ENCODE data around the gene SCD5.

DNA sequence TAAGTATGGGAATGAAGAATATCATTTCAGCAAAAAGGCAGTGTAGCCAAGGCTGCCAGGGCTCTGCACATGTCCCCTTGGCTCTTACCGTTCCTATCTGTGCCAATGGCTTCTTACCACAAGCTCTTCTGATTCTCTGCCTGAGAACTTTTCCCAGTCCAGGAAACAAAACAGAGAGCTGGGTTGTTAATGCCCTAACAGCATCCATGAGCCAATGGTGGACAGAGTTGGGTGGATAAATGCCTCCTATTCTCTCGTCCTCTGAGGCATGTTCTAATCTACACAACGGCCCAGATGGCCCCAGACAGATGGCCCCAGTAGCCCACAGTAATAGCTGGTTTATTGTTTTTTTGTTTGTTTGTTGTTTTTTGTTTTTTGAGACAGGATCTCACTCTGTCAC is 28.0 kb downstream of the SCD5 start:
- TF ChIP-seq CTCF (IDR thresholded peaks at IDR 0.05), result no peak
- no peak for TF ChIP-seq EZH2 (IDR thresholded peaks at IDR 0.05; ENCODE audit: borderline replicate concordance, insufficient read depth, low read depth, low read length, poor library complexity, severe bottlenecking)

Data from B cell (primary cell).